Measurements from ENCODE around the gene PDE9A.
"Not testable (repeated sequence)": the region's sequence is repeated elsewhere in the genome, so short reads cannot be mapped to it uniquely, and the experiment has no call there.

Gene PDE9A

DNA sequence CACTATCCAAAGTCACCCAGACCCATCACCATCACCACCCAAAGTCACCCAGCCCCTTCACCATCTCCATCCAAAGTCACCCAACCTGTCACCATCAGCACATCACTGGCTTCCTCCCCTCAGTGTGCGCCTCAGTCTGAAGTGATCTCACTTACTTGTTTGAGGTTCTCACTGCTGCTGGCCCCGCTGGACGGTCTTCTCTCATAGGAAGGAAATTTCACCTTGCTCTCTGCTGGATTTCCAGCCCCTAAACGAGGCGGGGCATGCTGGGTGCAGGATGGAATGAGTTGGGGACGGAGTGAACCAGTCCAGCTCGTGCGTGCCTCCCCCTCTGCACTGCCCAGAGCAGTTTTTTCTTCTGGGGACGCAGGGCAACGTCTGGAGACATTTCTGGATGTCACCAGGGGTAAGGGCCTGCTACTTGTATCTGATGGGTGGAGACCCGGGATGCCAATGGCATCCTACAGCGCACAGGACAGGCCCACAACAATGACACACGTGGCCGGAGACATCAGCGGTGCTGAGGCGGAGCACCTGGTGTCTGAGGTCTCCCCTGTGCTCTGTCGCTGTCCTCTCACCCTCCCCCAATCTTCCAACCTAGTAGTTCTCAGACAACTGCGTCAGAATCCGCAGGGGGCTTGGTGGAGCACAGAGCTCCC, 38.6 kb downstream of the PDE9A start:
- no peak for DNase-seq

DNA sequence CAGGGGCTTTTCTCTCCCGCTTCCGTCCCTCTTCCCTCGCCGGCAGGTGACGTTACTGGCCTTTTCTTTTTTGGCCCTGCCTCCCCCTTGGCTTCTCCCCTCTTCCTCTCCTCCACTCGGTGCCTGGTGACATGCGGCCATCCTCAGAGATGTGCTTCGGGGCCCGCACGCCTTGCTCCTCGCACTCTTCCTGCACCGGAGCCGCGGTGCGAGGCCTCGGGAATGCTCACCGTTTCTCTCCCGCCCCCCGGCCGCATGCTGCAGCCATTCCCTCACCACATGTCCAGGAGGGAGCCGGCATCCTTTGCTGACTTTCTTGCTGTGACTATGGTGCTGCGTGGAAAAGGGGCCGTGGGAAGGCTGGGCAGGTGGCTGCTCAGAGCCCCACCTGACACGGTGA, 39.3 kb downstream of the PDE9A start:
- DNase-seq = no peak

DNA sequence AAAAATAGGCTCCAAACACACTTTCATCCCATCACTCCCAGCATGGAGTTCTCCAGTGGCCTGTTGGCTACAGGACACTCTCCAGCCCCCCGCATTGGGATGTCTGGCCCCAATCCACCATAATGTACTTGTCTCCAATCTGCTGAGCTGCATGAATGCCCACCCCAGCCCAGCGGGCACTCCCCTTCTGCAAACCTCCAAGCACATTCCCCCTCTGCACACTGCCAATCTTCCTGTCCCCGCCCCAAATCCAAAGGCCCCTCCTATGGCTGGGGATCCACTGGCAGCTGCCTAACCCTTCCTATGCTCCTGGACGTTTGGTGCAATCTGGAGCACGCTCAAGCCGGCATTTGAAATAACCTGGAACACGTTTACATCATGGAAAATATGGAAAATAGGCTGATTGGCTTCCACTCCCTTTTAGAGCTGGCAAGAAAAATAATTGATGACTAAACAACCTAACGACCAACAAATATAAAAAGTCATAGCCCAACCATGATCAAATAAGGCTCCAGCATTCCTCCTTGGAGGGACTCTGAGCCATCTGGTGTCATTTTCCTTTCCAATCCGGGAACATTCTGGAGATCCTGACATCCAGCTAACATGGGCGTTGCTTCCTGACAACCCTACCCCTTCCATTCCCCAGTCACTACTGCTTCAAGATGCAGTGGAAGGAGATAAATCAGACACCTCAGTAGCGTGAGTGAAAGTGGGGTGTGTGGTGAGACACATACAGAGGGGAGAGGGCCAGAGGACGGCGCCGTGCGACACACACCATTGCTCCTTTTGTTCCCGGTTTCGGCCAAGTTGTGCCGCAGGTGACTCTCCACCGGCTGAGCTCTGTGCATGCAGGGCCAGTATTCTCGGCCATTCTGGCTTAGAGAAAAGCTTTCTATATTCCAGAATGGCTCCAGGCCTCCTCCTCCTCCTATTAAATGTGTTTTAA, 41.6 kb downstream of the PDE9A start:
- no peak for DNase-seq

DNA sequence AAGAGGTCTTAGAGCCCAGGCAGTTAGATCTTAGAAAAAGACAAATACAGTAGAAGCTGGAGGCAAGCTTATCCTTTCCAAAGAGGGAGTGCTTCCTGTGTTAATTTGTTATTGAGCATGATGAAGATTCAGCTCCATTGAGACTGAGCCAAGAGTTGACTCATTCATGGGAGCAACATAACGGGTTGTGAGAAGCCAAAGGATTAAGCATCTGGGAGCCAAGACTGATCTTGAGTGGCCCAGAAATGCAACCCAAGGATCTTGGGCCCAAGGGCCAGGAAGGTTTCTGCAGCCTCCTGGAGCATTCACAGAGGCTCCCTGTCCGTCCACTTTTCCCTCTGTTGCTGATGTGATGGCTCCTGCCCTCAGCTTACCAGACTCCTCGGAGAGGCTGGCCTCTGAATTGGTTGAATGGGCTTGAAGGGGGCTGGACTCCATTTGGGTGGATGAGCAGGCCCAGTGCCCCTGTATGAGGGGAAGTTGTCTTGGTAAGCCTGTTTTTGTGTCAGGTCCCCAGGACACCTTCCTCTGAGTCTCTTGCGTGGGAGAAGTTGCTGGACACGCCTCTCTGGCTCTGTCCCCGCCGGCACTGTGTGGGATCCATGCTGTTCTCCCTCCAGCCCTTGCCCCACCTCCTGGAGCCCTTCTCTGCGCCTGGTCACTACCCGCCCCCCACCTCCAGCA, 42.4 kb downstream of the PDE9A start:
- no peak for DNase-seq

DNA sequence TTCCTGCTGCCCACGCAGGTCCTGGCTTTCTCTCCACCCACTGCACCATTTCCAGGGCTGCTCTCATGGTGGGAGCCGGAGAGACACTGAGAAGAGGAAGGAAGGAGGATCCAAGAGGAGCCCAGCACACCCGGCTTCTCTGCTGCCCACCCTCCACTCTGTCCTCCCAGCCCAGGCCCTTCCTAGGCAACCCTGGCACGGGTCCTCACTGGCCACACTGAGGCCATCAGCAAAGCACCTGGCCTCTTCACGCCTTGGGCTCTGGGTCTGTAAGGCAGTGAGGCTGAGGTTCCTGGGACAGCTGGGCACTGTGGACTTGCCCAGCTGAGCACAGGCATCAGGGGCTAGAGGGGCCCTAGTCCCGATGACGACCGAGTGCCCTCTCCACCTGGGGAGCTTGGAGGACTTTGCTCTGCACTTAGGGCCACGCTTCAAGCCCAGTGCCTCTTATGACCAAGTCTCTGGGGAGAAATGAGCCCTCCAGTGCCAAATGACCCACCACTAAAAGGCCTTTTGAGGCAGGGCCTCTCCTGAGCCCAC, 43.1 kb downstream of the PDE9A start:
- no peak for DNase-seq

DNA sequence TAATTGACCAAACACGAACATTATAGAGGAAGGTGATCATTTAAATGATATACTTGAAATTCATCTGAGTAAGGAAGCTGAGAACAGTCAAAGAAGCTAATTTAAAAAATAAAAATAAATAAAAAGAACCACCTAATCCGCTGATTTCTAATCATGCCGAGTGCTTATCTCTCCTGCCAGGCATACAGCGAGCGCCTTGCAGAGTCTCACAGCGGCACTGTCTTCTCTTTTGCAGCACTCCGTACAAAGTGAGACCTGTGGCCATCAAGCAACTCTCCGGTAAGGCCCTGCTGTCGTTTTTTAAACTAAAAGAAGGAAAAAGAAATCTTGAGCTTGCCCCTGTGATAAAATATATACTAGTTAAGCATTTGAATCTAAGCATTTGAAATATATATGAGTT, 45.3 kb downstream of the PDE9A start:
- no peak for DNase-seq

DNA sequence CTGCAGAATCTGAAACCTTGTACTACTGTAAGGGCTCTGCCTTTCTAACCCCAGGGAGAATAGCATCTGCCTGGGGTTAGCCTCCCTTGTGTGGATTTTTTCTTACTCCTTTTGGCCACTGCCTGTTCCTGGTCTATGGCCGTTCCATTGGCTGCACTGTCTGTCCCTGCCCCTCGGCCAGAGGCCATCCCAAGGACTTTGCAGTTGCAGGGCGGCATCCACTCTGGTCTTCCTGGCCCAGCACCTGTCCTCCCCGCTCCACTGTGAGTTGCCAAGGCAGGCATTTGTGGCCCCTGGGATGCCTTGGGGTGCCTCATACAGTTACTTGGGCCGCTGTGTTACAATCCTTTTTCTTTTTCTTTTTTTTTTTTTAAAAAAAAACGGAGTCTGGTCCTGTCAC, 45.8 kb downstream of the PDE9A start:
- no peak for DNase-seq

DNA sequence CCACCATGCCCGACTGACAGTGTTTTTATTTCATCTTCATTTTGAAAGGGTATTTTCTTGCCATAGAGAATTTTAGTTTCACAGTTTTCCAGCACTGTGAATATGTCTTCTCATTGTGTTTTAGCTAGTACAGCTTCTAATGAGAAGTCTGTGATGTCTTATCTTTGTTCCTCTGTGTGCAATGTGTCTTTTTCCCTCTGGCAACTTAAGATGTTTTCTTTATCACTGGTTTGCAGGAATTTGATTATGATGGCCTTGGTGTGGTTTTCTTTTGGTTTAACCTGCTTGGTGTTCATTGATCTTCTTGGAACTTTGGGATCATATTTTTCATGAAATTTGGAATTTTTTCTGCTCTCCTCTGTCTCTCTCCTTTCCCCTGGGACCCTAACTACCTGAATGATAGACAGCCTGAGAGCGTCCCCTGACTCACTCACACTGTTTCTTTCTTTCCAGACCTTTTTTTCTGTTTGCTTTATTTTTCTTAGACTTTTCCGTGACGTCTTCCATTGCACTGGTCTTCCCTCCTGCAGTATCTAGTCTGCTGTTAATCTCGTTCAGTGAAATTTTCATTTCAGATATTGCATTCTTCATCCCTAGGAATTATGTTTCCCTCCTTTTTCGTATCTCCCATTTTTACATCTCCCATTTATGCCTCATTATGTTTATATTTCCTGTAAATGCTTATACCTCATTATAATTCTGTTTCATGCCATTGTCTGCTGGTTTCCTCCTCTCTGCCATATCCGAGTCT, 48.5 kb downstream of the PDE9A start:
- DNase-seq = no peak

DNA sequence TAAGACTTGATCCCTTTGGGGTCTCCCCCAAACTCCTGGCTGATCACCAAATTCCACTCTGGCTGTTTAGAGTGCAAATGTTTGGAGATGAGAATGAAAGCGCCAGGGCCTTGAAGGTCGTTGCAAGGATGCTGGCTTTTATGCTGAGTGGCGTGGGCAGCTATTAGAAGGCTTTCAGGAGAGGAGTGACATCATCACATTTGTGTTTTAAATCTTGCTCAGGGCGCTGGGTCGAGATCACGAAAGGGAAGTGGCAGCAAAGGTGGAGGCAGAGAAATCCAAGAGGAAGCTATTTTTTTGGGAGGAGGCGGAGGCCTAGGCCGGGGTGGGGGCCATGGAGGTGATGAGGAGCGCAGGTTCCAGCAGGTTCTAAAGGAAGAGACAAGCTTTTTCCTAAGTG, 49.3 kb downstream of the PDE9A start:
- DNase-seq = no peak

DNA sequence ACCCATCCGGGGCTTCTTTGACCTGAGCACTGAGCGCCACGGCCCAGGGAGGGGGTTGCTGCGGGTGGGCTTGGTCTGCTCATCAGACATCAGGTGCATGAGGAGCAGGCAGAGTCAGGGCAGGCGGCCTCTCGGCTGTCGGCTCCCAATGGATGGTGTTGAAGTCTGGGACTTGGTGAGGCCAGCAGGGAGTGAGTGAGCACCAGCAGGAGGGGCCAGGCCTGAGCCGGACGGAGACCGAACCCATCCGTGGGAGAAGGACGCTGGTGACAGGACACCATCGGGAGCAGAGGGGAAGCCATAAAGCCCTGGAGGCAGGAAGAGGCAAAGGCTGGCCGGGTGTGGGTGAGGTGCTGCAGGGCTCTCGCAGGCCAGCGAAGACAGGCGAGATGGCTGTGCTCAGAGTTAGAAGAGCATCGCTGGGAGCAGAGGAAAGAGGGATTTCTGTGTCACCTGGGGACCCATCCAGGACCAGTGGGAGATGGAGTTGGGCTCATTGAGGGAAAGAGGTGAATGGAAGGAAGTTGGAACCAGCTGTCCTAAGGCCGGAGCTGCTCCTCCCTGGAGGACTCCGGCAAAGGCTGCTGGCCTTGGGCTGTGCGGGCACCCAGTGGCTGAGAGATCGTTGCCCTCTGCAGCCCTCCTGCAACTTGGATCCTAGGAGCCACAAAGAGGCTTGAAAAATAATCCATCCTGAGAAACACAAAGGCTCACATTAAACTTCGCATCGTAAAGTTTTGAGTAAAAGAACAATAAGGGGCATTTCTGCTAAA, 49.9 kb downstream of the PDE9A start:
- no peak for DNase-seq

DNA sequence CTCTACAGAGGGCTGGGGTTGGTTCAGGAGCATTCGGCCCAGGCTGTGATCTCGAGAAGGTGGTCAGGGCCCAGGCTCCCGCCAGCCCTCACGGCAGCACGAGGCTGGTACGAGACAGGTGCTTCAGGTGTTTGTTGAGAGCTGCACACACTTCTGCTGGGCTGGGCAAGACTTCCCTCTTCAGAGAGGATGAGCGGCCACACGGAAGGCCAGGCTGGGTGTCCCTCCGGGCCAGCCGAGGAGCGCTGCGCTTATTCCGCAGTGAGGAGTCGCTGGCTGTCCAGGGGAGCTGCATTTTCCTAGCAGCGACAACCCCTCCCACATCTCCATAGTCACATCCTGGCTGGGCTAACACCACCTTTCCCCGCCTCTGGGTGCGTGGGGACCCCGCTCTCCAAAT, 50.5 kb downstream of the PDE9A start:
- no peak for DNase-seq

DNA sequence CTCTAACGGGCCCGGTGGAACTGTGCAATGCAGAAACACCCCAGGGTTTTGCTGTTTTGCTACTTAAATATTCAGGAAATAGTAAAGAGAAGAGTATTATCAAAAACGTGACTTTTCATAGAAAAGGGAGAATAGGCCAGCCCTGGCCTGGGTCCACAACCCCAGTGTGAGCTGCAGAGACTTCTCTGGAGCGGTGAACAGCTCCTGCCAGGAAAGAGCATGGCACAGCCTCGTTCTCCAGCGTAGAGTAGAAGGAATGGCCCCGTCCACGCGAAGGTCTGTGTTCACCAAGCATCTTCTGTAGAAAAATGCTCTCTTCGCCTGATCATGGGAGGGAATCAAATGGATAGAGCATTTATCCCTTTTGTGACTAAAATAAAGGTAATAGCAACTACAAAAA, 51.4 kb downstream of the PDE9A start:
- no peak for DNase-seq

DNA sequence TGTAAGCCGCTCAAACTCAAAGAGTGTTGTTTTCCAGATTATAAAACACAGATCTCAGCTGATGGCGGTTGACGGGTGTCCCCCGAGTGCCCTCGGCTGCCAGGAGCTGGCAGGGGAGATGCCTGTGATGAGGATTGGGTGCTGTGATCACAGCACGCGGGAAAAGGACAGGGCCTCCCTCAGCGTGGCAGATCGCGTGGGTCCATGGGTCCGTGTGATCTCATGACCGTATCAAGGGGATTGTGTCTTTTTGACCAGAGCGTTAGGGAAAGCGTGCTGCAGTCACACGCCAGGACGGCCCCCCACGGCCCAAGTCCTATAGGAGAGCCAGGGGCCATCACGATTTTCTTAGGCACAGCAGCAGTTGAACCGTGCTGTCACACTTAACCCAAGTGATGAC, 51.9 kb downstream of the PDE9A start:
- no peak for DNase-seq

DNA sequence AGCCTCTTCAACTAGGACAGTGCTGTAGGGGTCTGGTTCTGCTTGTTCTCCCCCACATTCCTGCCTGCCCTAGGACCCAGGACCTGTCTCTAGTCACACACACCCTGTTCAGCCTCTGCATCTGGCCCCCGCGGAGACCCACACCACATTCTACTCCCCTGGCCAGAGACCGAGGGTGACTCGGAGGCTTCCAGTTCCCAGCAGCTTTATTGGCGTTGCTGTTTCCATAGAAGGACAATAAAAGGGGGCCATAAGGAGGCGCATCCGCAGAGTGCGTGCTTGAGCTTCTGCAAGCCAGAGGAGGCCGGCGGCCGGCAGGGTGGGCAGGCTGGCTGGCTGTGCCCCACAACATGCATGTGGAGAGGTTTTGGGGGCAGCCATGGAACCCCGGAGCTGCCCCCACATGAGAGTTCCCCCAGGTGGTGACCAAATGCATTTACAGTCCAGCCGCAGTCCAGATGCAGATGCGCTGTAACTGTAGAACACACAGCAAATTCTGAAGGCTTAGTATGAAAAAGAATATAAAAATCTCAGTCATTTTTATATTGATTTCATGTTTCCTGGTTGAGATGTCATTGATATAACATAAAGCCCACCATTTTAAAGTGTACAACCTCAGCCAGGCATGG, 52.4 kb downstream of the PDE9A start:
- no peak for DNase-seq

DNA sequence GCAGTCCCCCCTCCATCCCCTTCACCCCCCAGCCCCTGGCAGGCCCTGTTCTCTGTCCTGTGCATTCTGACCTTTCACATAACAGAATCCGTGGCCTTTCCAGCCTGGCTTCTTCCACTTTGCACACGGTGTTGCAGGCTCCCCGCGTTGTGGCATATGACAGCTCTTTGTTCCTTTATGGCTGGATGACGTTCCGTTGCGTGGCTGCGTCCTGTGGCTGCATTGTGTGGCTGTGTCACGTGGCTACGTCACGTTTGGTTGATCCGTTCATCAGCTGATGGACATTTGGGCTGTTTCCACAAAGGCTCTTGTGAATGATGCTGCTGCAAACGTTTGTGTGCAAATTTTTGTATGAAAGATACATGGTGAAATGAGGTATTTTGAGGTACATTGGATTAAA, 53.3 kb downstream of the PDE9A start:
- DNase-seq = no peak

DNA sequence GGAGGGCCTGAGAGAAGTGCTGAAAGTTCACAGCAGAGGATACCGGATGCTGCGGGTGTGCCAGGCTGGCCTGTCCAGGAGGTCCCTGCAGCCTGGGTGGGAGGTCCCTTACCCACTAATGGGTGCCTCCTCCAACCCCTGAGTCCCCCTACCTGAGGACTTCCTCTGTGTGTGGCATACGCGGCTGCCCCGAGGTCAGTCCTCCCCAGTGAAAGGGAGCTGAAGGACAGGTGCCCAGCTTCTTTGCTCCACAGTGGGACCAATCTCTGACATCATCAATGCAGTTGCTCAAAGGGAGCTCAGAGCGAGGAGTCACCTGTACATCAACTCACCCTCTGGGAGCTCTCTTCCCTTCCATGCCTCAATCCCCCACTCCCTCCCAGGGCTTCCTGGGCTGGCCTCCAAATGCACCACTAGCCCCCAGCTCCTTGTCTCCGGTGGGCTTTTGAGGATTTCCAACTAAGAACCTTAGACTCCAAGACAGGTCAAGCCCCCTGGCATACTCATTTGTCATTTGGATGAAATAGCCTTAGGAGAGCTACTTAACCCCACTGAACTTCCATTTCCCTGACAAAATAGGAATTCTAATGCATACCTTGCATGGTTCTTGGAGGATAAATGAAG, 53.9 kb downstream of the PDE9A start:
- no peak for DNase-seq

DNA sequence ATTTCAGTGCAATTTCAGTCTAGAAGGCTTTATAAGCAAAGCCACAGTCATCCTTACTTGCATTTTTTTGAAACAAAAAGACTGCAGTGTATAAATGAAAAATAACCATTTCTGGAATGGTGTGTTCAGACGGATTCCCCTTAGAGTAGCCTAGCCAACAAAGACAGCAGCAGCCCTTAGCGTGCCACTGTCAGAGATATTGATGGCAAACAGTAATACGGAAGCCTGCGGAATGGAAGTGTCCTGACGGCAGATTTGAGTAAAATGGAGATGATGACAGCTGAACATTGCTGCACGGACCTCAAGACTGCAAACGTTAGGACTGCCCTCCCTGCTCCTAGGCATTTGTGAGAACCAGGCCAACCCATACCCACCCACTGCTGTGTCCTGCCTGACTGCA, 54.7 kb downstream of the PDE9A start:
- no peak for DNase-seq

DNA sequence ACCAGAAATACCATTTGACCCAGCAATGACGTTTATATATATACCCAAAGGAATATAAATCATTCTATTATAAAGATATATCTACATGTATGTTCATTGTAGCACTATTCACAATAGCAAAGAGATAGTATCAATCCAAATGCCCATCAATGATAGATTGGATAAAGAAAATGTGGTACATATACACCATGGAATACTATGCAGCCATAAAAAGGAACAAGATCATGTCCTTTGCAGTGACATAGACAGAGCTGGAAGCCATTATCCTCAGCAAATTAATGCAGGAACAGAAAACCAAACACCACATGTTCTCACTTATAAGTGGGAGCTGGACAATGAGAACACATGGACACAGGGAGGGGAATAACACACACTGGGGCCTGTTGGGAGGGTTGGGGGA, 55.5 kb downstream of the PDE9A start:
- DNase-seq = not testable (repeated sequence)

DNA sequence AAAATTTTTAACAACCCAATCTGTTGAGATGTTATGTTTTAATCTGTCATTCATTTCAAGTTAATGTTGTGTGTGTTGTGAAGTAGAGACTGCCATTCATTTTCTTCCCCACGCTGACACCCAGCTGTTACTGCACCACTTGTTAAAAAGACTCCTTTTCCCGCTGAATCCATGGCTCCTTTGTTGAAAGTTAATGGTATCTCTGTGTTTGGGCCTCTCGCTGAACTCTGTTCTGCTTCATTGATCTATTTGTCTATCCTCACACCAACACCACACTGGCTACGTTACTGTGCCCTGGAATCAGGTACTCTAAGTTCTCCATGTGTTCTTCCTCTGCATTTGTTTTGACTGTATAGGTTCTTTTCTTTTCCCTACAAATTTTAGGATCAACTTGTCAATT, 58.2 kb downstream of the PDE9A start:
- no peak for DNase-seq

DNA sequence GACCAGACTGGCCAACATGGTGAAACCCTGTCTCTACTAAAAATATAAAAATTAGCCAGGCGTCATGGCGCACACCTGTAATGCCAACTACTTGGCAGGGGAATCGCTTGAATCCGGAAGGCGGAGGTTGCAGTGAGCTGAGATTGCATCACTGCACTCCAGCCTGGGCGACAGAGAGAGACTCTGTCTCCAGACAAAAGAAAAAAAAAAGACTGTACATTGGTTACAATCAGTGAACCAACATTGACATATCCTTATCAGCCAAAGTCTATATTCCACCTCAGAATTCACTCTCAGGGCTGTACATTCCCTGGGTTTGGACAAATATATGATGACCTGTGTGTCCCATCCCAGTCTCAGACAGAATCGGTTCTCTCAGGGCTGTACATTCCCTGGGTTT, 62.0 kb downstream of the PDE9A start:
- not testable (repeated sequence) for DNase-seq

DNA sequence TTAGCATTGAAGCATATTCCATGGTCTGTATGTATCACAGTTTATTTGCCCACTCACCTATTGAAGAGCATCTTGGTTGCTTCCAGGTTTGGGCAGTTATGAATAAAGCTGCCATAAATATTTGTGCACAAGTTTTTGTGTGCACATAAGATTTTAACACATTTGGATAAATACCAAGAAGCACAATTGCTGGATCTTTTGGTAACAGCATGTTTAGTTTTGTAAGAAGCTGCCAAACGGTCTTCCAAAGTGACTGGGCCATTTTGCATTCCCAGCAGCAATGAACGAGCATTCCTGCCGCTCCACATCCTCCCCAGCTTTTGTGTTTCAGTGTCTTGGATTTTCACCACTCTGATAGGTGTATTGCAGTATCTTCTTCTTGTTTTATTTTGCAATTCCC, 62.7 kb downstream of the PDE9A start:
- no peak for DNase-seq

Data from activated CD4-positive, alpha-beta T cell treated with anti-CD3 and anti-CD28 coated beads, Interleukin-2, Interleukin-6, amounts not matched to agents 100 ng/mL and 50 ng/mL, durations not matched to agents 16 hours and 8 hours (primary cell).